ENCODE results near the gene PNKD. TPM values are rescaled to one million over a fixed set of nuclear protein-coding genes. Genes with fewer than 3 reads are reported as not detected.
"Not testable (repeated sequence)": the region's sequence is repeated elsewhere in the genome, so short reads cannot be mapped to it uniquely, and the experiment has no call there.

PNKD gene
- total RNA-seq, 2 donors from 2014 or later = 62.4 to 68.5 TPM

GRCh38 chr2:218270721-218271486 is 585 bp downstream of the PNKD start:
- peak in 1 of 2 donors; percentile 1 for ATAC-seq
- no peak for DNase-seq
- intact Hi-C loops (cut with DNase I) = loop anchor here in 1 of 2 donors (10.0 kb wide), 1 partner anchor 194 kb away; no protein-coding TSS in a partner anchor

DNA sequence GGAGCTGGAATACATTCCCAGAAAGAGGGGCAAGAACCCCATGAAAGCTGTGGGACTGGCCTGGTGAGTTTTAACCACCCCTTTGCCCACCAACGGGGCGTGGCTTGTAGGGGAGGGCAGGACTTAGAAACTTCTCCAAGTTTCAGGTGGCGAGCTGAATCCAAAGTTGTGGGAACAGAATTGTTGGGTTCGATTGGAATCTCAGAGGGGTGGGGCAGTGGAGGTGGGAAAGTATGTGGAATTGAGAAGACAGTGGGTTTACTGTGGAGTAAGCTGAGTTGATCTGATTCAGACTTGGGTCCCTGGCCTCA is 1.1 kb downstream of the PNKD start:
- ATAC-seq = no peak
- intact Hi-C loops (cut with DNase I) = loop anchor here in 1 of 2 donors (10.0 kb wide), 1 partner anchor 193 kb away; no protein-coding TSS in a partner anchor
- DNase-seq = no peak

DNA sequence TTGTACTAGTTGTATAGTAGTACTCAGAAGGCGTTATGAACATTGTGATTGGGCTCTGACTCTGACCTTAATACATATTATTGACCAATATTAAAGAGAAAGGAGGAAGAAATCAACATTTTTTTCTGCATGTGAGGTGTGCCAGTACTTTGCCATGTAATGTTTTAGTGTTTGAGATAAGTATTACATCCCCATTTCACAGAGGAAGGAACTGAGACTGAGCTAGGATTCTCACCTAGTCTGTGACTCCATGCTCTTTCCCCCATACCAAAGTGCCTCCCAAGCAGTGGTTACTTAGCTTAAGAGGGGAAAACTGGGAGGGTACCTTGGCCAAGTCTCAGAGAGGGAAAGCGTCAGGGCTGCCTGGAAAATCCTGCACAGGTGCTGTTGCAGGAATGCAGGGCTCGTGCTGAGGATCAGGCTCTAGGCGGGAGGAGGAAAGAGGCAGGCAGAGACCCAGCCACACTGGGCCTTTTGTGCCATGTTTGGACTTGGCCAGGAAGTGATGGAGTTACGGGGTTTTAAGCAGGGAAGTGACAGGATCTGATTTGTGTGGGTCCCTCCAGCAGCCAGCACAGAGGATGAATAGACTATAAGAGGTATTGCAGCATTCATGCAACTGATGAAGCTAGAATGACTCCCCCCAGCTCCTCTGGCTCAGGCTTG is 1.7 kb downstream of the PNKD start:
- DNase-seq = no peak
- no peak for ATAC-seq
- intact Hi-C loops (cut with DNase I) = loop anchor here in 1 of 2 donors (10.0 kb wide), 1 partner anchor 193 kb away; no protein-coding TSS in a partner anchor

GRCh38 chr2:218272531-218273212 is 2.4 kb downstream of the PNKD start:
- peak; percentile 36 to 44 for ATAC-seq
- intact Hi-C loops (cut with DNase I) = loop anchor here in 1 of 2 donors (10.0 kb wide), 1 partner anchor 192 kb away; no protein-coding TSS in a partner anchor

GRCh38 chr2:218273214-218273907 is 3.0 kb downstream of the PNKD start:
- not testable (repeated sequence) for ATAC-seq, DNase-seq
- intact Hi-C loops (cut with DNase I) = loop anchor here in 1 of 2 donors (10.0 kb wide), 1 partner anchor 191 kb away; no protein-coding TSS in a partner anchor

More at GRCh38 chr2:218272531-218273212, 2.4 kb downstream of the PNKD start:
- DNase-seq = peak; percentile 92

DNA sequence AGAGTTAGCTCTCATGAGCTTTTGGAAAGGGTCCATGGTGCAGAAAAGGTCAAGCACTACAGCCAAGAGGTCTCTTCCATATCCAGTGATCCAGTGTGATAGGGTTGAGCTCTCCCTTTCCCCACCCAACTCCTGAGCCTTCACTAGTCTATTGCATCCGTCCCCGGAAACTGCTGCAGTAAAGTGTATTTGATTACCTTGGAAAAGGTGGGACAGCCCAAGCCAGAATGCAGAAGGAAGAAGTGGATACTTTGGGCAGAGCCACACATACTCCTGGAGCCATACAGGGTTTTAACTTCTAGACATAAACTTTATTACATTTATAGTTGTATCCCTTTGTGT is 3.6 kb downstream of the PNKD start:
- intact Hi-C loops (cut with DNase I) = loop anchor here in 1 of 2 donors (10.0 kb wide), 1 partner anchor 191 kb away; no protein-coding TSS in a partner anchor
- ATAC-seq = no peak
- no peak for DNase-seq

DNA sequence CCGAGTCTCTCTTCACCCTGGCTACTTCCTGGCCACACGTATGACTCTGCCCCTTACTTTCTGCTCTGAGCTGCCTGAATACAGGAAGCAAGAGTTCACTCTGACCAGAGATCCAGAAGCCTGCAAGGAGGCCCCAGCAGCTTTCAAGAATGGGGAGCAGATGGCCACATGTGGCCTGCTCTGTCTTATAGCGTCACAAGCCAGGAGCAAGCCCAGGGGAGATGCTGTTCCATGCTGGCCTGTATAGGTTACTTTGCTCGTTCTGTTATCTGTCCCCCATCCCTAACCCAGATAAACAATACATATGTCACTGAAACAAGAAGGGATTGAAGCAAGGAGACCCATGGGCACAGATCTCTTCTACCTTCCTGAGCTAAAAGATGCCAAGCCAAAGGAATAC is 4.3 kb downstream of the PNKD start:
- ATAC-seq = no peak
- intact Hi-C loops (cut with DNase I) = loop anchor here in 1 of 2 donors (10.0 kb wide), 1 partner anchor 190 kb away; no protein-coding TSS in a partner anchor

GRCh38 chr2:218275371-218276072 is 5.2 kb downstream of the PNKD start:
- DNase-seq = no peak
- no peak for ATAC-seq
- intact Hi-C loops (cut with DNase I) = loop anchor here in 1 of 2 donors (10.0 kb wide), 1 partner anchor 189 kb away; no protein-coding TSS in a partner anchor

More for the DNA sequence above, 4.3 kb downstream of the PNKD start:
- no peak for DNase-seq

- intact Hi-C loops (cut with DNase I) = loop anchor here in 1 of 2 donors (10.0 kb wide), 1 partner anchor 188 kb away; no protein-coding TSS in a partner anchor
- peak; percentile 29 for DNase-seq
- ATAC-seq = no peak
These were observed 6.9 kb downstream of the PNKD start for GRCh38 chr2:218276986-218277755.

GRCh38 chr2:218277921-218278320 is 7.6 kb downstream of the PNKD start:
- ATAC-seq (no peak), DNase-seq (no peak)
- intact Hi-C loops (cut with DNase I) = loop anchor here in 1 of 2 donors (10.0 kb wide), 1 partner anchor 187 kb away; no protein-coding TSS in a partner anchor

- peak; percentile 13 for DNase-seq
These were observed 8.4 kb downstream of the PNKD start for GRCh38 chr2:218278531-218279360.

GRCh38 chr2:218280260-218280870 is 10.0 kb downstream of the PNKD start:
- ATAC-seq (no peak), DNase-seq (peak; percentile 21)
- intact Hi-C loops (cut with DNase I) = no loop called here

More at GRCh38 chr2:218278531-218279360, 8.4 kb downstream of the PNKD start:
- intact Hi-C loops (cut with DNase I) = loop anchor here in 1 of 2 donors (10.0 kb wide), 1 partner anchor 186 kb away; no protein-coding TSS in a partner anchor
- ATAC-seq = no peak

DNA sequence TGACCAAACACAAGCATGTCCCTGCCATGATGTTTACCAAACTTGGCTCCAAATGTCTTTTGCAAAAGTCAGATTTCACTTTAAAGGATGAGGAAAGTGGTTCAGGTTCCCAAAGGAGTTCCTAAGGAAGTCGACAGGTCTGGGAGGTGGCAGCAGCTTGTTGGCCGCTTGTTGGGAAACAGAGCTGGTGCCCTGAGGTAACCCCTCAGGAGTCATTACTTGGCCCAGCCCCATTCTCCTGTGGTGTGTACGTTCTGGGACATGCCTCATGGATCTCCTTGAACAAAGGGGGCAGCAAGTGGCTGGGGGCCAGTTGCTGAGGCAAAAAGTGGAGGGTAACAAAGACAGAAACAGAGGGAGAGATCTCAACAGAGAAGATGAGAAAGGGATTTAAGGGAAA is 11.1 kb downstream of the PNKD start:
- intact Hi-C loops (cut with DNase I) = no loop called here
- DNase-seq (peak; percentile 23), ATAC-seq (peak in 1 of 2 donors; percentile 16)

GRCh38 chr2:218282173-218282991 is 12.1 kb downstream of the PNKD start:
- ATAC-seq = peak in 1 of 2 donors; percentile 5
- DNase-seq = no peak
- intact Hi-C loops (cut with DNase I) = no loop called here
